ENCODE data around the gene CSF1R. TPM values are rescaled to one million over a fixed set of nuclear protein-coding genes. Genes with fewer than 3 reads are reported as not detected.

CSF1R gene
- total RNA-seq, 3 donors from 2014 or later (not counting 1 experiment from before 2014, with no cell fraction given), result 4.9 to 39.0 (median 7.8) TPM

- intact Hi-C loops (cut with micrococcal nuclease), result no loop called here
- Histone ChIP-seq H3K4me1 (ENCODE audit: control insufficient read depth, insufficient read depth, low read length) (peaks cover 28% of the 10 kb centered on the region), H3K27ac (ENCODE audit: low read length) (no peak overlapping the region), H3K36me3 (ENCODE audit: control insufficient read depth, insufficient read depth, low read length) (no peaks in the 10 kb centered on the region), H3K4me3 (ENCODE audit: low read length) (no peak overlapping the region), H3K27me3 (ENCODE audit: control insufficient read depth, insufficient read depth, low read length) (no peaks in the 10 kb centered on the region), H3K9me3 (ENCODE audit: control insufficient read depth, insufficient read depth, low read length) (no peaks in the 10 kb centered on the region)
- ATAC-seq (no peak), DNase-seq (no peak)
- 92% methylated on average over 8 of the region's 8 CpGs for WGBS (ENCODE audit: insufficient coverage)
- TF ChIP-seq CTCF (IDR thresholded peaks at IDR 0.05), result no peak
- no peaks in the 10 kb centered on the region for H3K9me3 Mint-ChIP-seq
- H3K27me3 Mint-ChIP-seq (ENCODE audit: low read depth in 2 of 2), result peaks cover 0 to 3% of the 10 kb centered on the region in 2 donors
- H3K4me3 Mint-ChIP-seq, result no peak overlapping the region
- H3K4me1 Mint-ChIP-seq, result peaks cover 21 to 43% of the 10 kb centered on the region in 2 donors
- no peak overlapping the region for H3K27ac Mint-ChIP-seq
- no peaks in the 10 kb centered on the region for H3K36me3 Mint-ChIP-seq
Measured at GRCh38 chr5:150129454-150129812, 43.1 kb upstream of the CSF1R start.

- H3K27ac Mint-ChIP-seq, result no peak overlapping the region
- Histone ChIP-seq H3K27me3 (ENCODE audit: control insufficient read depth, insufficient read depth, low read length) (no peaks in the 10 kb centered on the region), H3K27ac (ENCODE audit: low read length) (no peak overlapping the region), H3K9me3 (ENCODE audit: control insufficient read depth, insufficient read depth, low read length) (no peaks in the 10 kb centered on the region), H3K4me3 (ENCODE audit: low read length) (no peak overlapping the region), H3K4me1 (ENCODE audit: control insufficient read depth, insufficient read depth, low read length) (peaks cover 30% of the 10 kb centered on the region), H3K36me3 (ENCODE audit: control insufficient read depth, insufficient read depth, low read length) (no peaks in the 10 kb centered on the region)
- H3K4me1 Mint-ChIP-seq, result peaks cover 26 to 31% of the 10 kb centered on the region in 2 donors
- no peak for TF ChIP-seq CTCF (IDR thresholded peaks at IDR 0.05)
- peaks cover 0 to 3% of the 10 kb centered on the region in 2 donors for H3K27me3 Mint-ChIP-seq (ENCODE audit: low read depth in 2 of 2)
- WGBS (ENCODE audit: insufficient coverage), result 93% methylated on average over 5 of the region's 6 CpGs
- no peaks in the 10 kb centered on the region for H3K36me3 Mint-ChIP-seq
- intact Hi-C loops (cut with micrococcal nuclease), result no loop called here
- no peak overlapping the region for H3K4me3 Mint-ChIP-seq
- no peak for ATAC-seq
- DNase-seq, result no peak
- no peaks in the 10 kb centered on the region for H3K9me3 Mint-ChIP-seq
Measured at GRCh38 chr5:150126921-150127265, 40.5 kb upstream of the CSF1R start.

- peaks cover 21 to 28% of the 10 kb centered on the region in 2 donors for H3K4me1 Mint-ChIP-seq
- ATAC-seq (no peak), DNase-seq (no peak)
- Histone ChIP-seq H3K4me3 (ENCODE audit: low read length) (no peak overlapping the region), H3K27ac (ENCODE audit: low read length) (no peak overlapping the region), H3K36me3 (ENCODE audit: control insufficient read depth, insufficient read depth, low read length) (no peaks in the 10 kb centered on the region), H3K4me1 (ENCODE audit: control insufficient read depth, insufficient read depth, low read length) (peaks cover 26% of the 10 kb centered on the region), H3K9me3 (ENCODE audit: control insufficient read depth, insufficient read depth, low read length) (no peaks in the 10 kb centered on the region), H3K27me3 (ENCODE audit: control insufficient read depth, insufficient read depth, low read length) (no peaks in the 10 kb centered on the region)
- no peak overlapping the region for H3K4me3 Mint-ChIP-seq
- no peak for TF ChIP-seq CTCF (IDR thresholded peaks at IDR 0.05)
- peaks cover 0 to 3% of the 10 kb centered on the region in 2 donors for H3K27me3 Mint-ChIP-seq (ENCODE audit: low read depth in 2 of 2)
- H3K27ac Mint-ChIP-seq, result no peak overlapping the region
- 86% methylated on average over 10 of the region's 10 CpGs for WGBS (ENCODE audit: insufficient coverage)
- H3K36me3 Mint-ChIP-seq, result no peaks in the 10 kb centered on the region
- H3K9me3 Mint-ChIP-seq, result no peaks in the 10 kb centered on the region
- intact Hi-C loops (cut with micrococcal nuclease), result no loop called here
Measured at GRCh38 chr5:150126199-150126920, 40.0 kb upstream of the CSF1R start.

- TF ChIP-seq CTCF (IDR thresholded peaks at IDR 0.05), result no peak
- DNase-seq (no peak), ATAC-seq (no peak)
- Histone ChIP-seq H3K4me1 (ENCODE audit: control insufficient read depth, insufficient read depth, low read length) (peaks cover 16% of the 10 kb centered on the region), H3K27me3 (ENCODE audit: control insufficient read depth, insufficient read depth, low read length) (no peaks in the 10 kb centered on the region), H3K27ac (ENCODE audit: low read length) (no peak overlapping the region), H3K9me3 (ENCODE audit: control insufficient read depth, insufficient read depth, low read length) (no peaks in the 10 kb centered on the region), H3K4me3 (ENCODE audit: low read length) (no peak overlapping the region), H3K36me3 (ENCODE audit: control insufficient read depth, insufficient read depth, low read length) (no peaks in the 10 kb centered on the region)
- Mint-ChIP-seq H3K36me3 (no peaks in the 10 kb centered on the region), H3K9me3 (no peaks in the 10 kb centered on the region), H3K4me3 (no peak overlapping the region), H3K27me3 (ENCODE audit: low read depth in 2 of 2) (peaks cover 0 to 3% of the 10 kb centered on the region in 2 donors), H3K4me1 (peaks cover 11 to 17% of the 10 kb centered on the region in 2 donors), H3K27ac (no peak overlapping the region)
- intact Hi-C loops (cut with micrococcal nuclease), result no loop called here
- WGBS (ENCODE audit: insufficient coverage), result 94% methylated on average over 10 of the region's 10 CpGs
Measured at GRCh38 chr5:150125334-150125733, 39.0 kb upstream of the CSF1R start.
